IPS DF 6.9 (cell line): ENCODE measurements around the gene PPARD.
"Not testable (repeated sequence)": the region's sequence is repeated elsewhere in the genome, so short reads cannot be mapped to it uniquely, and the experiment has no call there.

Source experiments
- DNase-seq: peaks from one replicate; pipeline ENCODE4 v3.0.0-alpha.2; 2013; ENCODE audit warnings: low read depth, low spot score
- H3K27ac ChIP-seq: one replicate; pipeline ENCODE4 v1.5.1; 2013; ENCODE audit warnings: low read length, control low read depth
- H3K27me3 ChIP-seq: 2 replicates; pipeline ENCODE4 v1.6.1; 2013; ENCODE audit warnings: mild to moderate bottlenecking, low read length; ENCODE audit not compliant: control insufficient read depth, insufficient read depth
- H3K36me3 ChIP-seq: 2 replicates; pipeline ENCODE4 v1.6.1; 2013; ENCODE audit warnings: low read length; ENCODE audit not compliant: control insufficient read depth, insufficient read depth
- H3K4me1 ChIP-seq: 2 replicates; pipeline ENCODE4 v1.6.1; 2013; ENCODE audit warnings: low read length; ENCODE audit not compliant: control insufficient read depth, insufficient read depth
- H3K4me3 ChIP-seq: 2 replicates; pipeline ENCODE4 v1.5.1; 2013; ENCODE audit warnings: mild to moderate bottlenecking, low read length
- H3K9me3 ChIP-seq: 2 replicates; pipeline ENCODE4 v1.6.1; 2013; ENCODE audit warnings: low read length, inconsistent platforms; ENCODE audit not compliant: control insufficient read depth, insufficient read depth
- WGBS: extraction: QIAGEN DNeasy Blood & Tissue Kit; methylation state at CpG from one replicate; pipeline ENCODE4 v1.1.7; 2013; ENCODE audit warnings: mixed read lengths, missing lambda C conversion rate; ENCODE audit not compliant: insufficient read length, insufficient coverage; 5-methylcytosine and 5-hydroxymethylcytosine counted together

The PPARD gene

DNA sequence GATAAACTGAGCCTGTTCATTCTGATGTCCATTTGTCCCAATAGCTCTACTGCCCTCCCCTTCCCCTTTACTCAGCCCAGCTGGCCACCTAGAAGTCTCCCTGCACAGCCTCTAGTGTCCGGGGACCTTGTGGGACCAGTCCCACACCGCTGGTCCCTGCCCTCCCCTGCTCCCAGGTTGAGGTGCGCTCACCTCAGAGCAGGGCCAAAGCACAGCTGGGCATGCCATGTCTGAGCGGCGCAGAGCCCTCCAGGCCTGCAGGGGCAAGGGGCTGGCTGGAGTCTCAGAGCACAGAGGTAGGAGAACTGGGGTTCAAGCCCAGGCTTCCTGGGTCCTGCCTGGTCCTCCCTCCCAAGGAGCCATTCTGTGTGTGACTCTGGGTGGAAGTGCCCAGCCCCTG, 85.1 kb downstream of the PPARD start:
- no peak for DNase-seq
- Histone ChIP-seq H3K27ac (no peak overlapping the region), H3K36me3 (peaks cover 13% of the 10 kb centered on the region), H3K4me1 (peaks cover 7% of the 10 kb centered on the region; the same call in 1 of the 2 replicates), H3K4me3 (no peak overlapping the region), H3K9me3 (peaks cover 2% of the 10 kb centered on the region), H3K27me3 (no peaks in the 10 kb centered on the region)
- WGBS: no CpG with 5 or more reads among the region's 5 CpGs

DNA sequence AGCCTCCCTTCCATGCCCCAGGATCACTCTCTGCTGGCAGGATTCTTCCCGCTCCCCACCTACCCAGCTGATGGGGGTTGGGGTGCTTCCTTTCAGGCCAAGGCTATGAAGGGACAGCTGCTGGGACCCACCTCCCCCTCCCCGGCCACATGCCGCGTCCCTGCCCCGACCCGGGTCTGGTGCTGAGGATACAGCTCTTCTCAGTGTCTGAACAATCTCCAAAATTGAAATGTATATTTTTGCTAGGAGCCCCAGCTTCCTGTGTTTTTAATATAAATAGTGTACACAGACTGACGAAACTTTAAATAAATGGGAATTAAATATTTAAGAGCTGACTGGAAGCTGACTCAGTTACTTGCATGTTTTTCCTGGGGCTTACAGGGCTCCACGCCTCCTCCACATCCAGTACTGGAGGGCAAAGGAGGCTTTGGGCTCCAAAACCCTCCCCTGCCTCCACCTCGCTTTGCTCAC, 85.5 kb downstream of the PPARD start:
- H3K27ac ChIP-seq: no peak overlapping the region
- DNase-seq: no peak
- no CpG with 5 or more reads among the region's 9 CpGs for WGBS
- H3K4me1 ChIP-seq: peaks cover 7% of the 10 kb centered on the region; the same call in 1 of the 2 replicates
- no peak overlapping the region for H3K4me3 ChIP-seq
- H3K36me3 ChIP-seq: peaks cover 13% of the 10 kb centered on the region
- H3K9me3 ChIP-seq: peaks cover 2% of the 10 kb centered on the region
- no peaks in the 10 kb centered on the region for H3K27me3 ChIP-seq

DNA sequence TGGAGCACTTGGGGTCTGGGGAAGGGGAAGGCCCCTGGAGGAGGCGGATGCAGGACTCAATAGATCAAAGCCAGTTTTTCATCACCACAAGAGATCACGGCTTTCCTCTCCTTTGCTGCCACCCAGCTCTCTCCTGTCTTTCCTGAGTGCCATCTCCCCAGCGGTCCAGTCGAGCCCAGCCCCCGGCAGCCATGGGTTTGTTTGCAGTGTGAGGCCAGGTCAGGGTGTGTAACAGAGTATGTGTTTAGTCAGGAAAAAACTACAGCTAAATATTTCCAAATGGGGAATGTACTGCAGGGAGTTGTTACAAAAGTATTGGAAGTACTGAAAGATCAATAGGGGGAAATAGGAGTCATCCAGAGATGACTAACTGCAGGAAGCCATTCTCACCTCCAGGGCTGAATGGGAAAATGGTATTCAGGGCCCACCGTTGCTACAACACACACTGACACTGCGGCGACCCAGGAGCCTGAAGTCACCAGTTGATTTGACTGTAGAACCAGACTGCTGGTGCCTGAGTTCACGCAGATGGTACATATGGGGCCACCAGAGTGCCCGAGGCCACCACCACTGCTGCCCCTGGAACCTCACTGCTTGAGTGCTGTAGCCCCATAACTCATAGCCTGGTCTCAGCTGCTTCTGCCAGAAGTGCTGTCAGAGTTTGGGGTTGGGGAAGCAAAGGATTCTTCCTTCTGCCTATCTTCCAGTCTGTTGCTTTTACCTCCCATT, 86.2 kb downstream of the PPARD start:
- no CpG with 5 or more reads among the region's 10 CpGs for WGBS
- Histone ChIP-seq H3K27me3 (no peaks in the 10 kb centered on the region), H3K9me3 (peaks cover 2% of the 10 kb centered on the region), H3K27ac (no peak overlapping the region), H3K36me3 (peaks cover 13% of the 10 kb centered on the region), H3K4me3 (no peak overlapping the region), H3K4me1 (peaks cover 7% of the 10 kb centered on the region; the same call in 1 of the 2 replicates)
- no peak for DNase-seq

DNA sequence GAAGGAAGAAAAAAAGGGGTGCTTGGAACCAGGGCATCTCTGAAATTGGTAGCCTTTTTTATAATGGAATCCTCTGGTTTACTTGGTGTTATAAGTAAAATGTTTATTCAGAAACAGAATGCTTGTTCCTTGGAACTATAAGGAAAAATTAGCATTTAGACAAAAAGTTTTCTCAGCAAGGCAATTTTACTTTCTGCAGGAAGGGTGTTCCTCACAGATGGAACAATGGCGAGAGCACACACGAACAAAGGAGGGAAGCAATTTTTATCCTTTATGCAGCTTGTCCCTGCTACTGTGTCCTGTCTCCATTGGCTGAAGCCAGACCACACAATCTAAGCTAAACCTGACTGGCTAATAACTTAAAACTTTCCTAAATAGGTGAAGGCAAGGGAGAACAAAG, 87.1 kb downstream of the PPARD start:
- peaks cover 2% of the 10 kb centered on the region for H3K9me3 ChIP-seq
- no CpG with 5 or more reads among the region's 2 CpGs for WGBS
- peaks cover 7% of the 10 kb centered on the region; the same call in 1 of the 2 replicates for H3K4me1 ChIP-seq
- no peak overlapping the region for H3K27ac ChIP-seq
- no peaks in the 10 kb centered on the region for H3K27me3 ChIP-seq
- H3K4me3 ChIP-seq: no peak overlapping the region
- DNase-seq: no peak
- peaks cover 10% of the 10 kb centered on the region for H3K36me3 ChIP-seq

DNA sequence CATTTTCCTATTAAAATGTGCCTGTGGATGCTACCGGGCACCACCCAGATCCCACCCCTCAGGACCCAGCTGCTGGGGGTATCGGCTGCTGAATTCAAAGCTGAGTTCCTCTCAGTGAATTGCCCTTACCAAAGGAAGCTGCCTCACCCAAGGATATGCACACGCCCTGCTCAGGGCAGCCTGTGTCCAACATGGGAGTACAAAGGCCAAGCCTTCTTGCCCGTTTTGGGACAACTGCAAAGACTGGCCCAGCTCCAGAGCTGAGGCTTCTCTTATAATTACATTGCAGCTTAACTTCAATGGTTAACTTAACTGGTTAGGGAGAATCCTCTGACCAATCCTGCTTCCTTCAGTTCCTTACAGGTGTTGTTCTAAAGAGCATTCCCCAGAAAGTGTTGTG, 89.9 kb downstream of the PPARD start:
- WGBS: no CpG with 5 or more reads among the region's 4 CpGs
- no peaks in the 10 kb centered on the region; the same call in none of the 2 replicates for H3K4me1 ChIP-seq

DNA sequence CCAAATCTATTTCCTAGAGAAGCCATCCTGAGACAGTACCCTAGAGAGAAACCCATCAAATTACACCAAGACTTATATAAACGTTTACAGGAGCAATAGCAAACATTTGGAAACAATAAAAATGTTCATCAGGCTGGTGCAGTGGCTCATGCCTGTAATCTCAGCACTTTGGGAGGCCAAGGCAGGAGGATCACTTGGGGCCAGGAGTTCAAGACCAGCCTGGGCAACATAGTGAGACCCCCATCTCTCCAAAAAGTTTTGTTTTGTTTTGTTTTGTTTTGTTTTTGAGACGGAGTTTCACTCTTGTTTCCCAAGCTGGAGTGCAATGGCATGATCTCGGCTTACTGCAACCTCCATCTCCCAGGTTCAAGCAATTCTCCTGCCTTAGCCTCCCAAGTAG, 90.3 kb downstream of the PPARD start:
- H3K4me3 ChIP-seq, H3K36me3 ChIP-seq, DNase-seq, H3K27ac ChIP-seq, H3K27me3 ChIP-seq, H3K9me3 ChIP-seq, H3K4me1 ChIP-seq: not testable (repeated sequence)
- WGBS: no CpG with 5 or more reads among the region's 3 CpGs

More for the DNA sequence above, 89.9 kb downstream of the PPARD start:
- no peak for DNase-seq
- H3K4me3 ChIP-seq: no peak overlapping the region
- H3K27ac ChIP-seq: no peak overlapping the region
- H3K27me3 ChIP-seq: no peaks in the 10 kb centered on the region
- no peaks in the 10 kb centered on the region for H3K36me3 ChIP-seq
- H3K9me3 ChIP-seq: peaks cover 2% of the 10 kb centered on the region

DNA sequence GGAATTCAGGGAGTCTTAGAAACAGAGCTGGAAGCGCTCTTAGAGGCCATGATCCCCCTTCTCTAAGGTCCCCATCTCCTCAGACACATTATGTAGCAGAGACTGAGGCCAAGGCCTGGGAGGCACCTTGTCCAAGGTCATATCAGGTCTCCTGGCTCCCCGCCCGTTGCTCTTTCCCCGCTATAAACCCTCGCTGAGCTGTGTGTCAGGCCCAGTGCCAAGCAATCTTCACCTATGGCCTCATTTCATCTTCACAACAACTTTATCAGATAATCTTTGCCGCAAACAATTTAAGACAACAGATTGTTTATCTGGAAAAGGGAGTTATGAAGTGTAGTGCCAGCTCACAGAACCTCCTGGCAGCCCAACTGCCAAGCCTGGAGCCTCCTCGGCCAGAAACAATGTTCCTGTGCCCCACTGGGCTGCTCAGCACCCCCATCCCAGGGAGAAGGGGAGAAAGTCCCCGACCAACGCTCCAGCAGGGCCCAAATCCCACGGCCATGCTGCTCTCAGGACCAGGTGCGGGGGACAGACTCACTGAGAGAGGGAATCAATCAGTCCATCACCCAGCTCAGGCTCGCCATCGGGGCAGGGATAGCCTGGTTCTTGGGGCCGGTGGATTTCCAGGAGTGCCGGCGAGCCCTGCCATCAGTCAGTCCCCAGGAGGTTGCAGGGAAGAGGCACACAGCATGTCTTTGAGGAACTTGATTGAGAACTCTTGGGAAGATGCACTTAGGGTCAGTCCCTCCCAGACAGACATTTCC, 92.9 kb downstream of the PPARD start:
- Histone ChIP-seq H3K9me3 (no peaks in the 10 kb centered on the region), H3K4me3 (no peak overlapping the region), H3K27me3 (no peaks in the 10 kb centered on the region), H3K36me3 (no peaks in the 10 kb centered on the region), H3K4me1 (no peaks in the 10 kb centered on the region; the same call in 1 of the 2 replicates), H3K27ac (no peak overlapping the region)
- DNase-seq: no peak
- no CpG with 5 or more reads among the region's 16 CpGs for WGBS

DNA sequence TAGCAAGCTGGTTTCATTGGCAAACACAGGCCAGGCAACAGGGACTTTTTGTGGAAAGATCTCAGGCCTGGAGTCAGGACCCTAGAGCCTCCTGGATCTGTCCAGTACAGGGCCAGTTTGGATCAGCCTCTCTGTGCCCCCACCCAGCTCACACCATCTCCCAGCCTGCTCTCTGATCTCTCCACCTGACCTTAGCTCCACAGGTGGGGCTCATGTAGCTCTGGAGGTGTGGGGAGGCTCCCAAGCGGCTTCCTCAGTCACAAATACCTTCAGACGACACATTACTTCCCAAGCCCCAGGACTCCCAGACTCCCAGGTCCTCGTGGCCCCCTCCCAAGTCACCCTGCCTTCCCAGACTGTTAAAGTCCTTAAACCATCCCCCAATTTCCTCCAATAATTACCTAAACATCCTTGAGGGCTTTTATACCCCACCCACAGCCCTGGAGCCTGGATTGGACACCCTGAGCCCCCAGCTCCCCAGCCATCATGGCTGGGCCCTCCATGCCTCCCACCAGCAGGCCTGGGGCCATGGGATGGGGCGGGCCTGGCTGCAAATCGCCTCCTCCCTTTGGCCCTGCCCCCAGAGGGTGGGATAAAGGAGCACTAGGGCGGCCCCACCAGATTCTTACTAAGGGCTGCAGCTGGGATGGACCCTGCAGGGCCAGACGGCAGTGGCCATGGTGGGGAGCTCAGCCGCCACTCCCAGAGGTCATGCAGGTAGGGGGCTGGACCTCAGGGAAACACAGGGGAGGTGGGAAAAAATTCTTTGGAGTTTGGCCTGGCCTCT, 93.9 kb downstream of the PPARD start:
- WGBS: no CpG with 5 or more reads among the region's 8 CpGs
- no peak overlapping the region for H3K4me3 ChIP-seq
- no peak overlapping the region for H3K27ac ChIP-seq
- H3K9me3 ChIP-seq: no peaks in the 10 kb centered on the region
- H3K36me3 ChIP-seq: no peaks in the 10 kb centered on the region
- H3K4me1 ChIP-seq: no peaks in the 10 kb centered on the region; the same call in 1 of the 2 replicates
- no peak for DNase-seq
- H3K27me3 ChIP-seq: no peaks in the 10 kb centered on the region

DNA sequence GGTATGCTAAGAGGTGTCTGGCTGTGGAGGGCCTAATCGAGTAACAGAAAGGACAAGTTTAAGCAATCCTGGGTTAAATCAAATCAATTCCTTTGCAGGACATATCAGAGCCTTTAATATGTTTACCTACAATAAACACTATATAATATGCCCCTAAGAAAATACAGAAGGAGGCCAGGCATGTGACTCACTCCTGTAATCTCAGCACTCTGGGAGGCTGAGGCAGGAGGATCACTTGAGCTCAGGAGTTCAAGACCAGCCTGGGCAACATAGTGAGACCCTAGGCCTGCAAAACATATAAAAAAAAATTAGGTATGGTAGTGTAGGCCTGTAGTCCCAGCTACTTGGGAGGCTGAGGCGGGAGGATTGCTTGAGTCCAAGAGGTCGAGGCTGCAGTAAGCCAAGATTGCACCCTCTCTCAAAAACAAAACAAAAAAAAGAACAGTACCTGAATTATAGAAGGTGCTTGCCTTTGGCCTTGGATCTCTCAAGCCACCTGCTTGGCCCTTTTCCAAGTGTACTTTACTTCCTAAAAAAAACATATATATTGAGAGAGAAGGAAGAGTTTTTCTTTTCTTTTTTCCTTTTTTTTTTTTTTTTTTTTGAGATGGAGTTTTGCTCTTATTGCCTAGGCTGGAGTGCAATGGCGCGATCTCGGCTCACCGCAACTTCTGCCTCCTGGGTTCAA, 96.2 kb downstream of the PPARD start:
- not testable (repeated sequence) for H3K4me3 ChIP-seq, DNase-seq, H3K27ac ChIP-seq, H3K4me1 ChIP-seq, H3K9me3 ChIP-seq, H3K27me3 ChIP-seq, H3K36me3 ChIP-seq
- WGBS: no CpG with 5 or more reads among the region's 7 CpGs

DNA sequence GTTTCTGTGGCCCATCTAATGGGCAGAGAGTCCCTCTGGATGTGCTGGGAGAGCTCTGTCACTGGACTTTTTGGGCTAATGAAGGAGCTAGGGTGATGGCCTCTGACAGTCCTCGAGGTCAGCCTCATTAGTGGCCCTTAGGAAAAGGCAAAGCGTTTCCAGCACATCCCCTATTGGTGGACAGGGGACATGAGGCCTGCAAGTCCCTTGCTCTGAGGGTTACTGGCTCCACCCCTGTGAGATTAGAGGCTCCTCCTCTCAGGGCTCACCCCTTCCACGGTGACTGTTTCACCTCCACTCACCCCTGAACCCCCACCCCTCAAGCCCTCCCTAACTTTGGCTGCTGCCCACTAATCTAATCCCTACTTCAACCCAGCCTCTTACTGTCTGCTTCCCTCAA, 97.0 kb downstream of the PPARD start:
- H3K27me3 ChIP-seq: no peaks in the 10 kb centered on the region
- WGBS: no CpG with 5 or more reads among the region's 3 CpGs
- no peaks in the 10 kb centered on the region; the same call in 1 of the 2 replicates for H3K4me1 ChIP-seq
- H3K27ac ChIP-seq: no peak overlapping the region
- H3K36me3 ChIP-seq: no peaks in the 10 kb centered on the region
- H3K4me3 ChIP-seq: no peak overlapping the region
- DNase-seq: no peak
- no peaks in the 10 kb centered on the region for H3K9me3 ChIP-seq
